ENCODE data around the gene PMVK. TPM values are rescaled to one million over a fixed set of nuclear protein-coding genes. Genes with fewer than 3 reads are reported as not detected.

The PMVK gene
- total and polyA plus RNA-seq, 2 of the 8 experiments (the other 6 are each of a cell fraction or from before 2014, with no cell fraction given): 23.8 to 26.5 TPM

GRCh38 chr1:154974102-154974807 lies 37.7 kb upstream of the PMVK start, which contains the start of gene CKS1B (continued):
- TF ChIP-seq CHD7 (IDR thresholded peaks at IDR 0.05; ENCODE audit: insufficient replicate concordance, low read length) (no peak), RNF2 (IDR thresholded peaks at IDR 0.05; ENCODE audit: borderline replicate concordance, low read depth, low read length, missing control alignments, poor library complexity, severe bottlenecking) (no peak), CTCF (IDR thresholded peaks at IDR 0.05; ENCODE audit: control extremely low read depth in 1 of 3, insufficient read depth in 1 of 3, low read depth in 1 of 3, low read length in 3 of 3) (no peak), YY1 (IDR thresholded peaks at IDR 0.05; ENCODE audit: low read depth, low read length) (no peak), JUN (IDR thresholded peaks at IDR 0.05; ENCODE audit: low read depth, low read length) (no peak), MAX (IDR thresholded peaks at IDR 0.05) (peak; percentile 93), TBP (IDR thresholded peaks at IDR 0.05; ENCODE audit: low read depth, low read length) (peak; percentile 63)

Measured in H1 (cell line).